Caco-2 (cell line): Measurements from ENCODE around the gene SLC17A9. TPM values are rescaled to one million over a fixed set of nuclear protein-coding genes. Genes with fewer than 3 reads are reported as not detected.

ENCODE experiments used
- BruUV-seq: library from RNA; stranded (reverse); fragments of 400-500 nt; replicated peaks from 2 replicates; lab custom pipeline; 2021; lab: Mats Ljungman, UMichigan
- CTCF ChIA-PET: fragments of 300-600 bp; sonication (Branson Sonifier 250); formaldehyde crosslinking; loops from one replicate; lab custom pipeline; 2022; ENCODE audit warnings: antibody characterized with exemption; lab: Charles Lee
- POLR2A ChIA-PET: fragments of 300-600 bp; sonication (Branson Sonifier 250); formaldehyde crosslinking; loops from one replicate; lab custom pipeline; 2022; ENCODE audit warnings: antibody characterized with exemption; lab: Charles Lee
- DNase-seq, 2 experiments: peaks; one replicate each; pipeline versions ENCODE4 v3.0.0 to v3.0.0-alpha.2; 2020 to 2022
- H3K27me3 ChIP-seq: replicated peaks from 2 replicates; pipeline ENCODE4 v1.6.0; 2011; ENCODE audit warnings: low read length; ENCODE audit not compliant: control insufficient read depth, insufficient read depth
- H3K36me3 ChIP-seq: 2 replicates; pipeline ENCODE4 v1.5.1; 2011; ENCODE audit warnings: low read length; ENCODE audit not compliant: control insufficient read depth, insufficient read depth
- H3K4me1 ChIP-seq: fragments of 250-450 bp; sonication (Bioruptor Pico); 2 replicates; pipeline ENCODE4 v1.5.1; 2020; ENCODE audit warnings: mild to moderate bottlenecking
- H3K4me3 ChIP-seq: 2 replicates; pipeline ENCODE4 v1.5.1; 2011; ENCODE audit warnings: low read depth, mild to moderate bottlenecking, control low read depth, low read length
- H3K9me3 ChIP-seq: fragments of 250-450 bp; sonication (Bioruptor Pico); 2 replicates; pipeline ENCODE4 v1.5.1; 2020; ENCODE audit warnings: mild to moderate bottlenecking, moderate library complexity
- H3K27ac Mint-ChIP-seq: one replicate; pipeline ENCODE4 v1.8.0; 2022; ENCODE audit warnings: mixed read lengths; ENCODE audit not compliant: unreplicated experiment
- H3K27me3 Mint-ChIP-seq: one replicate; pipeline ENCODE4 v1.8.0; 2022; ENCODE audit warnings: mixed read lengths; ENCODE audit not compliant: insufficient read depth, unreplicated experiment
- H3K36me3 Mint-ChIP-seq: one replicate; pipeline ENCODE4 v1.8.0; 2022; ENCODE audit warnings: mild to moderate bottlenecking, mixed read lengths; ENCODE audit not compliant: insufficient read depth, unreplicated experiment
- H3K4me1 Mint-ChIP-seq: one replicate; pipeline ENCODE4 v1.8.0; 2022; ENCODE audit warnings: low read depth, mixed read lengths; ENCODE audit not compliant: unreplicated experiment
- H3K4me3 Mint-ChIP-seq: one replicate; pipeline ENCODE4 v1.8.0; 2022; ENCODE audit warnings: mild to moderate bottlenecking, moderate library complexity, mixed read lengths; ENCODE audit not compliant: unreplicated experiment
- H3K9me3 Mint-ChIP-seq: one replicate; pipeline ENCODE4 v1.8.0; 2022; ENCODE audit warnings: mixed read lengths; ENCODE audit not compliant: unreplicated experiment
- intact Hi-C: fragments of 100-400 bp; cut with micrococcal nuclease; formaldehyde crosslinking; loops from one replicate; pipeline ENCODE4 v1.10.0; 2022; ENCODE audit not compliant: unreplicated experiment
- total RNA-seq: library from RNA; stranded (reverse); gene quantifications from 2 replicates; pipeline ENCODE4 v1.2.3, GENCODE V29; 2022
- TF ChIP-seq, protein P1 (sequence below), 2 experiments: fragments of 200-600 bp in 1 of 2; IDR thresholded peaks; 1 replicate in 1 of 2; 2 replicates in 1 of 2; pipeline versions ENCODE4 v1.5.1 to v1.8.0; 2011 to 2022; ENCODE audit warnings: antibody characterized with exemption in 1 of 2, control low read depth in 1 of 2, inconsistent platforms in 1 of 2, low read depth in 1 of 2, low read length in 1 of 2, mild to moderate bottlenecking in 1 of 2, moderate library complexity in 1 of 2; ENCODE audit not compliant: insufficient read depth in 1 of 2, severe bottlenecking in 1 of 2, unreplicated experiment in 1 of 2

SLC17A9 gene
- total RNA-seq, 1 experiment from 2014 or later: 64.7 TPM

DNA sequence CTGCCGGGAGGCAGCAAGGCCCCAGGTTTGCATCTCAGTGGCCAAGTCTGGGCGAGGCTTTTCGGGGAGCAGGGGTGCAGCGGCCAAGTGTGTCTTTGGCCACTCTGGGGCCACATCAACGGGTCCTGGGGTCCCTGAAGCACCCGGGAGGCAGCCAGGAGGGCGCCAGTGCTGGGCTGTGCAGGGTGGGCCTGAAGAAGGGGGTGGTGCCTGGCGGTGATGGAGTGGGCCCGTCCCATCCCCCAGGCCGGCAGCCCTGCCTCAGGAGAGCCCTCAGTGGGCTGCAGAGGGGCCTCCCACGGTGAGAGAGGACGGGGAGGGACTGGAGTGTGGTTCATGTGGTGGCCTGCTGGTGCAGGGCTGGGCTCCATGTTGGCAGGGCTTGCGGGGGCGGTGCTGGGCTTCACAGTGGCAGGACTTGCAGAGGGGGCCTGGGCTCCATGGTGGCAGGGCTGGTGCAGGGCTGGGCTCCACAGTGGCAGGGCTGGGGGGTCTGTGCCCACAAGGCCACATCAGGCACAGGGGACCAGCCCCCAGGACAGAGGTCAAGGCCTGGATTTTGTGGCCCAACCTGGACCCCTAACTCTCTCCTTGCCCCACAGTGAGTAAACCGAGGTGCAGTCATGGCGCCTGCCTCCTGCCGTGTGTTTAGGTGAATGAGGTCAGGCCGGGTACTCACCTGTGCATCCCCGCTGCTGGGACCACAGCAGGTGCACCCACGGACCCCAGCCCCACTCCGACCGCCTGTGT, 64.7 kb downstream of the SLC17A9 start:
- H3K9me3 Mint-ChIP-seq: peaks cover 26% of the 10 kb centered on the region
- no peaks in the 10 kb centered on the region; the same call in 1 of the 2 replicates for H3K36me3 ChIP-seq
- peak overlapping the region; percentile 81 for H3K27ac Mint-ChIP-seq
- H3K4me3 Mint-ChIP-seq: no peak overlapping the region
- CTCF ChIA-PET: interaction anchor here (0.9 to 2.9 kb wide), 2 partner anchors 8 to 45 kb away, joined by 4 to 24 read pairs; no protein-coding TSS in a partner anchor
- peaks cover 10% of the 10 kb centered on the region for H3K9me3 ChIP-seq
- peak in 1 of 2 experiments; percentile 58 for DNase-seq
- peaks cover 75% of the 10 kb centered on the region for H3K4me1 ChIP-seq
- H3K4me3 ChIP-seq: no peak overlapping the region
- TF ChIP-seq, protein P1, sequence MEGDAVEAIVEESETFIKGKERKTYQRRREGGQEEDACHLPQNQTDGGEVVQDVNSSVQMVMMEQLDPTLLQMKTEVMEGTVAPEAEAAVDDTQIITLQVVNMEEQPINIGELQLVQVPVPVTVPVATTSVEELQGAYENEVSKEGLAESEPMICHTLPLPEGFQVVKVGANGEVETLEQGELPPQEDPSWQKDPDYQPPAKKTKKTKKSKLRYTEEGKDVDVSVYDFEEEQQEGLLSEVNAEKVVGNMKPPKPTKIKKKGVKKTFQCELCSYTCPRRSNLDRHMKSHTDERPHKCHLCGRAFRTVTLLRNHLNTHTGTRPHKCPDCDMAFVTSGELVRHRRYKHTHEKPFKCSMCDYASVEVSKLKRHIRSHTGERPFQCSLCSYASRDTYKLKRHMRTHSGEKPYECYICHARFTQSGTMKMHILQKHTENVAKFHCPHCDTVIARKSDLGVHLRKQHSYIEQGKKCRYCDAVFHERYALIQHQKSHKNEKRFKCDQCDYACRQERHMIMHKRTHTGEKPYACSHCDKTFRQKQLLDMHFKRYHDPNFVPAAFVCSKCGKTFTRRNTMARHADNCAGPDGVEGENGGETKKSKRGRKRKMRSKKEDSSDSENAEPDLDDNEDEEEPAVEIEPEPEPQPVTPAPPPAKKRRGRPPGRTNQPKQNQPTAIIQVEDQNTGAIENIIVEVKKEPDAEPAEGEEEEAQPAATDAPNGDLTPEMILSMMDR (IDR thresholded peaks at IDR 0.05; ENCODE audit: insufficient read depth in 1 of 2, low read depth in 1 of 2, low read length in 1 of 2, severe bottlenecking in 1 of 2, unreplicated experiment in 1 of 2): no peak
- BruUV-seq: no TSS peak
- H3K36me3 Mint-ChIP-seq: peaks cover 24% of the 10 kb centered on the region
- H3K4me1 Mint-ChIP-seq: peaks cover 64% of the 10 kb centered on the region
- intact Hi-C loops: no loop called here
- no peaks in the 10 kb centered on the region for H3K27me3 ChIP-seq
- H3K27me3 Mint-ChIP-seq: no peaks in the 10 kb centered on the region
- POLR2A ChIA-PET: interaction anchor here (0.6 kb wide), 1 partner anchor 213 kb away, joined by 3 read pairs; the partner anchor contains the start of gene OGFR

DNA sequence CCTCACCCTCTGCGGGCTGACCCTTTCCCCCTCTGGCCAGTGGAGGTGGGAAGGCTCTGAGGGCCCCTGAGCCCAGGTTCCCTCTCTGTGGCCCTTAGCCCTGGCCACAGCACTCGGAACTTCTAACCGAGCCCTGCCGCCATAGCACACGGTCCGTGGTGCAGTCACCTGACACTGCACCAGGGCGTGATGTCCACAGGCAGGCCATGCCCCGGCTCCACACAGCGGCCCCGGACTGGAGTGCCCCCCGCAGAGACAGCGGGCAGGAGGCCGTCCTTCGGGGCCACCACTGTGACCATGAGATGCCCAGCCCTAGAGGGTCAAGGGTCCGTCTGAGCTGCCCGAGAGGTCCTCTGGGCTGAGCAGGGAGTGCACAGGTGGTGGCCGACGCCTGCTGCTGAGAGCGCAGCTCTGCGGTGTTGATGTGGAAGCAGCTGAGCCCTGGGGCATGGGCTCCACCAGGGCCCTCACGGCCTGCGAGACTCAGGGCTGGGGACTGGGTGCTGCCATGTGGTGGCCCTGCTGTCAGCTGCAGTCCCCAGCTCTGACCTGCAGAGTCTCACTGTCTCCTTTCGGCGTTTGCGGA, 65.4 kb downstream of the SLC17A9 start:
- Histone ChIP-seq H3K9me3 (peaks cover 4% of the 10 kb centered on the region), H3K27me3 (no peaks in the 10 kb centered on the region), H3K4me1 (peaks cover 82% of the 10 kb centered on the region), H3K36me3 (no peaks in the 10 kb centered on the region; the same call in 1 of the 2 replicates), H3K4me3 (no peak overlapping the region)
- peaks cover 24% of the 10 kb centered on the region for H3K9me3 Mint-ChIP-seq
- TF ChIP-seq, protein P1 (IDR thresholded peaks at IDR 0.05; ENCODE audit: insufficient read depth in 1 of 2, low read depth in 1 of 2, low read length in 1 of 2, severe bottlenecking in 1 of 2, unreplicated experiment in 1 of 2): no peak
- H3K4me3 Mint-ChIP-seq: no peak overlapping the region
- DNase-seq: peak in 1 of 2 experiments; percentile 48
- intact Hi-C loops: no loop called here
- H3K36me3 Mint-ChIP-seq: peaks cover 24% of the 10 kb centered on the region
- ChIA-PET CTCF (interaction anchor here (0.9 to 2.9 kb wide), 2 partner anchors 9 to 46 kb away, joined by 4 to 24 read pairs; no protein-coding TSS in a partner anchor), POLR2A (no interaction called here)
- H3K4me1 Mint-ChIP-seq: peaks cover 66% of the 10 kb centered on the region
- H3K27me3 Mint-ChIP-seq: no peaks in the 10 kb centered on the region
- no TSS peak for BruUV-seq
- peak overlapping the region; percentile 95 for H3K27ac Mint-ChIP-seq

Other genes with a start within 250 kb of the SLC17A9 start
- 0.14 and 0.16 TPM in 2 replicates for gene NTSR1, start 243.9 kb upstream of the SLC17A9 start, total RNA-seq
- 40.3 and 43.4 TPM in 2 replicates for gene MRGBP, start 156.2 kb upstream of the SLC17A9 start, total RNA-seq
- gene OGFR, start 147.9 kb upstream of the SLC17A9 start, total RNA-seq: 78.2 and 84.7 TPM in 2 replicates
- 6.4 and 7.9 TPM in 2 replicates for gene COL9A3, start 135.7 kb upstream of the SLC17A9 start, total RNA-seq
- 14.6 and 15.1 TPM in 2 replicates for gene TCFL5, start 90.9 kb upstream of the SLC17A9 start, total RNA-seq
- gene DIDO1, start 26.2 kb upstream of the SLC17A9 start, total RNA-seq: 120 and 122 TPM in 2 replicates
- 129 and 133 TPM in 2 replicates for gene GID8, start 14.6 kb upstream of the SLC17A9 start, total RNA-seq
- gene BHLHE23, start 54.3 kb downstream of the SLC17A9 start, total RNA-seq: 0.49 and 0.95 TPM in 2 replicates